Keratinocyte (primary cell): ENCODE results near the gene ERLEC1. TPM values are rescaled to one million over a fixed set of nuclear protein-coding genes. Genes with fewer than 3 reads are reported as not detected.

Experiments used
- DNase-seq: peaks from one replicate; pipeline ENCODE4 v3.0.0-alpha.2; 2011; ENCODE audit warnings: low read depth, missing footprints, low spot score
- FAIRE-seq: peaks from 2 replicates; lab custom pipeline; 2011; peaks lifted over from hg19 to GRCh38; lab: Jason Lieb, UNC
- H2AFZ ChIP-seq: 2 replicates; pipeline ENCODE4 v1.6.0; 2012; ENCODE audit warnings: low read length, control low read depth, inconsistent platforms; ENCODE audit not compliant: control insufficient read depth
- H3K27ac ChIP-seq: 2 replicates; pipeline ENCODE4 v1.5.1; 2011; ENCODE audit warnings: low read length; ENCODE audit not compliant: control insufficient read depth, insufficient read depth
- H3K27me3 ChIP-seq: 3 replicates; pipeline ENCODE4 v1.6.0; 2011; ENCODE audit warnings: low read length; ENCODE audit not compliant: control insufficient read depth, insufficient read depth; ENCODE audit errors: extremely low read depth
- H3K36me3 ChIP-seq, 2 experiments: 2 replicates in 1 of 2; 3 replicates in 1 of 2; pipeline ENCODE4 v1.5.1; 2011; ENCODE audit warnings: low read length in 2 of 2, mild to moderate bottlenecking in 1 of 2; ENCODE audit not compliant: control insufficient read depth in 2 of 2, insufficient read depth in 2 of 2; ENCODE audit errors: extremely low read depth in 1 of 2
- H3K4me1 ChIP-seq: 3 replicates; pipeline ENCODE4 v1.5.1; 2011; ENCODE audit warnings: low read length; ENCODE audit not compliant: control insufficient read depth, insufficient read depth; ENCODE audit errors: extremely low read depth
- H3K4me2 ChIP-seq: 3 replicates; pipeline ENCODE4 v1.6.0; 2011; ENCODE audit warnings: low read depth, low read length; ENCODE audit not compliant: control insufficient read depth, insufficient read depth; ENCODE audit errors: extremely low read depth
- H3K4me3 ChIP-seq, 3 experiments: fragments of 200-600 bp in 1 of 3; sonication (generic) in 1 of 3; 2 replicates in 2 of 3; 3 replicates in 1 of 3; pipeline ENCODE4 v1.5.1; 2011 to 2016; ENCODE audit warnings: low read length in 3 of 3, mild to moderate bottlenecking in 3 of 3, control low read depth in 2 of 3, inconsistent platforms in 1 of 3, low read depth in 1 of 3, mixed read lengths in 1 of 3, mixed run types in 1 of 3, moderate library complexity in 1 of 3; ENCODE audit not compliant: control insufficient read depth in 2 of 3, insufficient read depth in 2 of 3; ENCODE audit errors: extremely low read depth in 1 of 3
- H3K79me2 ChIP-seq: 2 replicates; pipeline ENCODE4 v1.6.0; 2012; ENCODE audit warnings: low read length; ENCODE audit not compliant: control insufficient read depth, insufficient read depth
- H3K9ac ChIP-seq: 3 replicates; pipeline ENCODE4 v1.6.0; 2011; ENCODE audit warnings: low read length; ENCODE audit not compliant: control insufficient read depth, insufficient read depth; ENCODE audit errors: extremely low read depth
- H3K9me1 ChIP-seq: 3 replicates; pipeline ENCODE4 v1.6.0; 2011; ENCODE audit warnings: low read length; ENCODE audit not compliant: control insufficient read depth, insufficient read depth; ENCODE audit errors: extremely low read depth
- H3K9me3 ChIP-seq: 2 replicates; pipeline ENCODE4 v1.5.1; 2012; ENCODE audit warnings: low read depth, low read length; ENCODE audit not compliant: control insufficient read depth
- H4K20me1 ChIP-seq: 3 replicates; pipeline ENCODE4 v1.6.0; 2011; ENCODE audit warnings: low read length; ENCODE audit not compliant: control insufficient read depth, insufficient read depth; ENCODE audit errors: extremely low read depth
- CTCF ChIP-seq, 3 experiments: IDR thresholded peaks in 1 of 3; conservative IDR thresholded peaks in 1 of 3; optimal IDR thresholded peaks in 1 of 3; 2 replicates in 2 of 3; 3 replicates in 1 of 3; pipeline versions ENCODE3 to v1.5.1; 2011; ENCODE audit warnings: low read length in 3 of 3, mild to moderate bottlenecking in 3 of 3, moderate library complexity in 2 of 3, control low read depth in 1 of 3, inconsistent platforms in 1 of 3; ENCODE audit not compliant: insufficient read depth in 2 of 3; ENCODE audit errors: extremely low read depth in 1 of 3
- EZH2 ChIP-seq: IDR thresholded peaks from one replicate; pipeline ENCODE4 v1.6.1; 2012; ENCODE audit warnings: inconsistent platforms, mild to moderate bottlenecking, low read length, moderate library complexity
- dilution Hi-C: fragments of 300-500 bp; cut with MboI; formaldehyde crosslinking; loops from one replicate; pipeline ENCODE4 v1.7.0; 2020; ENCODE audit warnings: low sequenced_read_pairs; ENCODE audit not compliant: extremely low pct_ligation_motif_present
- polyA plus RNA-seq, 5 experiments: library from polyadenylated mRNA; depleted of rRNA in 3 of 5; stranded (reverse) in 3 of 5; stranded (forward) in 1 of 5; unstranded in 1 of 5; fragments of >200 nt; gene quantifications; 1 replicate in 1 of 5; 2 replicates in 3 of 5; 3 replicates in 1 of 5; pipeline versions ENCODE4 v1.2.1 to v1.2.3, GENCODE V29; 2011 to 2012; ENCODE audit warnings: missing spikeins in 2 of 5, low read depth in 1 of 5, low replicate concordance in 1 of 5

The ERLEC1 gene
- polyA plus RNA-seq, 1 donor (not counting 4 experiments of a cell fraction or from before 2014, with no cell fraction given): 35.6 TPM

- dilution Hi-C loops: no loop called here
- no peaks in the 10 kb centered on the region for H3K9me1 ChIP-seq
- H3K36me3 ChIP-seq: no peaks in the 10 kb centered on the region
- no peak overlapping the region for H3K27ac ChIP-seq
- no peak overlapping the region for H3K4me3 ChIP-seq
- no peaks in the 10 kb centered on the region for H3K9me3 ChIP-seq
- no peak for TF ChIP-seq CTCF (optimal IDR thresholded peaks at IDR 0.05 in 1 of 3, IDR thresholded peaks at IDR 0.05 in 1 of 3, conservative IDR thresholded peaks at IDR 0.05 in 1 of 3; ENCODE audit: extremely low read depth in 1 of 3, insufficient read depth in 2 of 3, low read length in 3 of 3)
- no peak for TF ChIP-seq EZH2
- H2AFZ ChIP-seq: no peak overlapping the region
- H3K4me2 ChIP-seq: no peak overlapping the region
- no peak overlapping the region for H3K9ac ChIP-seq
- no peaks in the 10 kb centered on the region for H3K4me1 ChIP-seq
- FAIRE-seq (no peak), DNase-seq (no peak)
- no peaks in the 10 kb centered on the region for H3K27me3 ChIP-seq
- H4K20me1 ChIP-seq: no peaks in the 10 kb centered on the region
- H3K79me2 ChIP-seq: no peaks in the 10 kb centered on the region
These were observed 47.8 kb upstream of the ERLEC1 start for GRCh38 chr2:53739032-53739431.

- Histone ChIP-seq H4K20me1 (no peaks in the 10 kb centered on the region), H3K9me3 (no peaks in the 10 kb centered on the region), H3K36me3 (no peaks in the 10 kb centered on the region), H3K9ac (no peak overlapping the region), H3K4me1 (no peaks in the 10 kb centered on the region), H3K4me3 (no peak overlapping the region), H3K4me2 (no peak overlapping the region), H3K9me1 (no peaks in the 10 kb centered on the region), H3K27me3 (no peaks in the 10 kb centered on the region), H2AFZ (no peak overlapping the region), H3K27ac (no peak overlapping the region), H3K79me2 (no peaks in the 10 kb centered on the region)
- FAIRE-seq (no peak), DNase-seq (no peak)
- TF ChIP-seq CTCF (optimal IDR thresholded peaks at IDR 0.05 in 1 of 3, IDR thresholded peaks at IDR 0.05 in 1 of 3, conservative IDR thresholded peaks at IDR 0.05 in 1 of 3; ENCODE audit: extremely low read depth in 1 of 3, insufficient read depth in 2 of 3, low read length in 3 of 3) (peak in 1 of 3 experiments; percentile 24), EZH2 (no peak)
- dilution Hi-C loops: no loop called here
These were observed 46.7 kb upstream of the ERLEC1 start for GRCh38 chr2:53740170-53740569.
